ENCODE data around the gene MTMR10.

MTMR10 gene

DNA sequence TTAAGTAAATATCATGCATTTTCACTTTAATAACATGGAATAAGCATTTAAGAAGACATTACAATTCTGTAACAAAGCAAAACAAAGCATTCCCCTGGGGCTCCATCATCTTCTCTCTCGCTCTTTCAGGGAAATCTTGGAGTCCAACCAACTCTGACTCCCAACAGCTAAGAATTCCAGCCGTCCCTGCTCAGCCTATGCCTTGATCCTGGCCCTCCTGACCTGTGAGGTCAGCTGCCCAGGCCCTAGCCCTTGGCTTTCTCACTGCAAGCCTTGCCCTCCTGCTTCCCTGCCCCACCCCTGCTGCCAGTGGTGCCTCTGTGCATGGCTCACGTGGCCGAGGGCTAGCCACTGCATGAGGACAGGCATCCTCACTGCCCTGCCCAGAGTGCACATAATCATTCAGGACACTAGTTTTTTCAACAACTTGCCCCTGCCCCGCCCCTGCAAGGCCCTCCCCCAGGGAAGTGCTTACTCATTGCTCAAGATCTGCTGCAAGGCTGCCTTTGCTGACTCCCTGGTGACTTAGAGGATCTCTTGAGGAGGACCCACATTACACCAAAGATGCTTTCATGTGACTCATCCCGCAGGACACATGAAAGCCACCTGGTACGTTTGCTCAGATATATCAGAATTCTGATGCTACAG is 37.6 kb downstream of the MTMR10 start:
- DNase-seq: no peak

DNA sequence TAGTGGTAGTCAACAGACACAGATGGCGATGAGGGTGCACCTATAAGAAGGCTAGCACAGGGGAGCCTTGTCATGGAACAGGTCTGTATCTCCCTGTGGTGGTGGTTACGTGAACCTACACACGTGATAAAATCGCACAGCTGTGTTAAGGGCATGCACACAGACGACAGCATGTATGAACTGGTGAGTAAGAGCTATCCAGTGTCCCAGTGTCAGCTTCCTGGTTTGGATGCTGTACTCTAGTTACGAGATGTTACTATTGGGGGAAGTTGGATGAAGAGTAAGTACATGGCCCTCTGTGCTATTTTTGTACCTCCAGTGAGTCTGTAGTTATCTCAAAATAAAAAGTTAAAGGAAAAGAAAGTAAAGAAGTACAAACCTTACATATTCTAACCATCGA is 38.2 kb downstream of the MTMR10 start:
- no peak for DNase-seq

DNA sequence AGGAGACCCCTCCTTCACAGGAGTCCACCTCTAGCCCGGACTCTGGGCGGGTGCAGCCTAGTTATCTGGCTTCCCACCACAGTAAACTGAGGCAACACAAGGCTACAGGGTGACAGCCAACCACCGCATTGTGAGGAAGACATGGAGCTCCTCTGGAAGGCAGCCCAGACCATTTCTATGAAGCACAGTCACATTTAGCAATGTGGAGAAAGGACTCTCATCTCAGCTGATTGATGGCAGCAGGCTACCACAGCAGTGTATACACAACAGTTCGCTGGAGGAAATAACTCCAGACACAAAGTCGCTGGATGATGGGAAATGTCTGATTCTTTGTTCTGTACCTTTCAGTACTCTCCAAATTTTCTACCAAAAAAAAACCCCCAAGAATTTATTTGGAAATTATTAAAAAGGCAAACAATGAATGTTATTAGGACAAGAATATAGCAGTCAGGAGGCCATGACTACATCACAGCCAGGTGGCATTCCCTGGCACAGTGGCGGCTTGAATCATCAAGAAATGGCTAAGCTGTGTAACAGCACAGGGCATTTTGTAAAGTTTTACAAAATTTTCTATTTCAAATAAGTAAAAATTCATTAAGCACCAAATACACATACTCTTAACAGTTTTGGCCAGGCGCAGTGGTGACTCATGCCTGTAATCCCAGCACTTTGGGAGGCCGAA is 47.6 kb downstream of the MTMR10 start:
- DNase-seq: no peak

DNA sequence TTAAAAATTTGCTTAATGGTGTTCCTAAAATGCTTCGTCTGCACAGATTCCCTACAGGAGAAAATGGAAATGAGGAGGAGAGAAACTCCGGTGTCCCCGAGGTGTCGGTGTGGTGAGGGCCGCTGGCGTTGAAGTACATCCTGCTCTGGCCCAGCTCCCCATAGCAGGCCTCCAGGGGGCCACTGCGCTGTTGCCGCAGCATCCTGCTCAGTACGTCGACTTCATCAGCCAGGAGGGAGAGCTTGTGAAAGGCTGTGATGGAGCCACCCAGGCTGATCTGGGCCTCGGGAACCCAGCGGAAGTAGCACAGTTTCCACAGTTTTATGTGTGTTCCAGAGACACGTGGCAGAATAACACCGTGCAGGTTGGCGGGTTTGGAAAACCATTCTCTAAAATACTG is 49.9 kb downstream of the MTMR10 start:
- DNase-seq: no peak

DNA sequence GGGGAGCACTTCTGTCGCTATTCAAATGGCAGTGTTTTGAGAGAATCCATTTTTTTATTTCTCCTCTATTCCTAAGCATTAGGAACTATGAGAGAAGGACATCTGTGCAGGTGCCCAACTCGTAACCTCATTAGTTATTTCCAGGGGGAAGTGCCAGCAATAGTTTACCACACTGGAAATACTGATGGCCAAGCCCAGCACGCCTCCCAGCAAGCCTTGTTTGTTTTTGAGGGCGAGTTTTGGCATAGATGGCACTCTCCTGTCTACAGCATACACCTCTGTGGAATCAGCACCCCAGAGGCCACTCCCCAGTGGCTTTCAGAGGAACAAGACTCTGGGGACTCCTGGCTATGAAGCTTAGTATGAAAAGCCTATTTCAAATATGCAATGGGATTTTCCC is 51.1 kb downstream of the MTMR10 start:
- DNase-seq: no peak

DNA sequence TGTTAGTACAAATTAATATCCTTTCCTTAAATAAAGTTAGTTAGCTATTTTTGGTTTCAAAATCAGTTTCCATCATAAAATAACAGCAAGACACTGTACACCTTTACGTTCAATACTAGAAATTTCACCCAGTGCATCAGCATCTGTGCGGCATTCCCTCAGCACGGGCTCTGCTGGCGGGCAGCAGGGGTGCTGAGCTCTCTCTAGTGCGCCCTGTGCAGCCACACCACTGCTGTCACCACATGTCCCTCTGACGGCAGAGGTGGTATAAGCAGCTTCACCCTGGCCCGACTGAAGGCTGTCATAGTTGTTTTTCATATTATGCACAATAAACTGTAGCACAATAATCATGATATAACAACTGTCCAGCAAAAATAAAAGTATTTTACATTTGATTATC is 52.3 kb downstream of the MTMR10 start:
- DNase-seq: no peak

DNA sequence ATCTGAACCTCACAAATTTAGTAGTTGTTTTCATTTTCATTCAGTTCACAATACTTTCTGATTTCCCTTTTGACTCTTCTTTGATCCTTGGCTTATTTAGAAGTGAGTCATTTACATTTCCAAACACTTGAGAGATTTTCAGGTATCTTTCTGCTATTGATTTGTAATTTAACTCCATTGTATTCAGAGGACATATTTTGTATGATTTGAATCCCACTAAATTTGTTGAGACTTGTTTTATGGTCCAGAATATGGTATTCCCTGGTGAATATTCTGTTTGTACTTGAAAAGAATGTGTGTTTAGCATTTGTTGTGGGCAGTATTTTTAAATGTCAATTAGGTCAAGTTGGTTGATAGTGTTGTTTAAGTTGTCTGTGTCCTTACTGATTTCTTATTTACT is 58.1 kb downstream of the MTMR10 start:
- DNase-seq: no peak

DNA sequence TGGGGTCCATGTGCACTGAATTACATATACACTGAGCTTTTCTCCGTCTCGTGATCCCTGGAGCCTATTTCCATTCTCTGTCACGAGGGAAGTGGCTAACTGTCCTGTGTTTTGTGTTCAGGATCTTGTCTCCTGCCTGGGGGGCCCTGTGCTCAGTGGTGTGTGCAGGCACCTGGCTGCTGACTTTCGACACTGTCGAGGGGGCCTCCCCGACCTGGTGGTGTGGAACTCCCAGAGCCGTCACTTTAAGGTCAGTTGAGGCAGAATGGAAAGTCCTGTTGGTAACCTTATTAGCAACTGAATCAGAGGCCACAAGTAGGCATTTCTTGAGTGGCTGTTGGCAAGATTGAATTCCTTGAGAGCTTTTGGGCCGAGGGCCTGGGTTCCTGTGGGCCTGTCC is 61.0 kb downstream of the MTMR10 start:
- DNase-seq: no peak

DNA sequence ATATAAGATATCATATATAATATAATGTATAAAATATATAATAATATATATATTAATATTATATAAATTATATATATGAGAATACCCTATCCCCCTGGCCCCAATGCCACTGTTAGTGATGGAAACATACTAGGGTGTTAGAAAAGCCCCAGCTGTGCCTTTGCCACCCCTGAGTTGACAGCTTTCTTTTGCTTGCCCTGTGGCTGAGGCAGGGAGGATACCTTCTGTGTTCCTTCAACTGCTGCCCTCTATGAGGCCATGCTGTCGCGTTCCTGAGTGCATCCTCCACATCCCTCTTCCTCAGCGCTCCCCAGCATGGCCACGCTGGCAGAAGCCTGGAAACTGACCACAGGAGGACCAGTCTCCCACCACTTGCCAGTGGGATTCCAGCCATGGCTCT is 61.4 kb downstream of the MTMR10 start:
- no peak for DNase-seq

DNA sequence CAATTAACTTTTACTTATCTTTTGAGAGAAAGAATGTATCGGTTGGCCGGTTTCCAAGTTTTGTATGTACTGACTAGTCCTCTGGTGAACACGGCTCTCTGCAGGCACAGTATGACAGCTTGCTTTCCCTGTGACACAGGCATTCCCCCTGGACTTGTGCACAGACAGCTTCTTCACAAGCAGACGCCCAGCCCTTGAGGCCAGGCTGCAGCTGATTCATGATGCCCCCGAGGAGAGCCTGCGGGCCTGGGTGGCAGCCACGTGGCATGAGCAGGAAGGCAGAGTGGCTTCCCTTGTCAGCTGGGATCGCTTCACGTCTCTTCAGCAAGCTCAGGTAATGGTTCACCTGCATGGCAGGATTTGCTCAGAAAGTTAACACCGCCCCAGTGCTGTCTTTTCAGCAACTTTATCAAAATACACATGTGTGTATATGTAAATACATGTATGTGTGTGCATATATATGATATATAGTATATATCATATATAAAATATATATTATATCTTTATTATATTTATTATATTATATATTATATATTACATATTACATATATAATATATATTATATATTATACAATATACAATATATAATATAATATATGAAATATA is 62.3 kb downstream of the MTMR10 start:
- no peak for DNase-seq

DNA sequence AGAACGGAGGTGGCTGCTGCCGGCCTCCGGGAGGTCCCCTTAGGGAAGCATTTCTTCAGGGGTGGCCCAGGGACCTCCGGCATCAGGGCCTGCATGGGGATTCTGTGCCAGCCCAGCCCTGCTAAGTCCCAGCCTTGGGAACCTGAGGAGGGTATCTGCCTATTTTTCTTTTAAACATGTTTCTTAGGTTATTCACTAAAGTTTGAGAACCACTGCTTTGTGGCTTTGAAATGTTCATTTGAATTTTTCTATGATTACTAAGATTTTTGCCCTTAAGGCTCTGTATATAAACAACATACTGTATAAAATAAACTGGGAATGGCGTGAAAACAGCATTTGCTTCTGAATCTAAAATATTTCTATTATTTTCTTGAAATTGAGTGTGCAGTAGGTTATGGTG is 63.4 kb downstream of the MTMR10 start:
- DNase-seq: no peak

DNA sequence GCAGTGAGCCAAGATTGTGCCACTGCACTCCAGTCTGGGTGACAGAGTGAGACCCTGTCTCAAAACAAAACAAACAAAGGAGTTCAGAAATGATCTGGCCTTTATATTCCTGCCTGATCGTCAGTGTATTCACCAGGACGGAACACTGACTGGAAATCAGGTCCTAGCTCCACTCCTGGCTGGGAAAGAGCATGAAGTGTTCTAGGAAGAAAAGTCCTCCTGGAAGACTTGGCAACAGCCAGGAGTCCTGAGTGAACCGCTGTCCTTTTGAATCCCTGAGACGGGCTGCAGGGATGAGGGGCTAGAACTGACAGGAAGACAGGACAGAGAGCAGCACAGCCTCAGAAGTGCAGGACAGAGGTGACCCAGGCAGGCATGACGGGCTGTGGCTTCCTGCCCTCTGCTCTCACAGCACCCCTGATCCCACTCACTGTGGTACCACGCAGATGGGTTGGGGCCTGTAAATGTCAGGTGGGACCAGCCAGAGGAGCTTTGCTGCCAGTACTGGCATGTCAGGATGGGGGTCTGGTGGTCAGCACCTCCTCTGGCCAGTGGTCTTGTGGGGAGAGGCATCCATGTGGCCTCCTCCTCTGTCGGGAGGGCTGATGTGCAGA is 64.2 kb downstream of the MTMR10 start:
- DNase-seq: no peak

DNA sequence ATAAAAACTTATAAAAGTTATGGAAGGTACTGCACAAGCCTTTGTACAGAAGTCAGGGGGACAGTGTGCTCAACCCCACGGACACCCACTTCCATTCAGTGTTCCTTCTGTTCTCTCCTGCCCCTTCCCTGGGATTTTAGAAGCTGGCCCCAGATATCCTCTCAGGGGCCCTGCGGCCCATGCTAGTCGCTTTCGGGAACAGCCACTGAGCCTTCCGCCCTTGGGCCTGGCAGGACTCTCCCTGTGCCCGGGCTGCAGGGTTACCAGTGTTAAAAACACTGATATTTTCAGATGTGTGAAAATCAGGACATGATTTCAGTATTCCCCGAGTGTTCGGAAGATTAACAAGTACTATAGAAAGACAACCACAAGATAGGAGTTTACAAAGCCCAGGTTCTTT is 65.3 kb downstream of the MTMR10 start:
- no peak for DNase-seq

DNA sequence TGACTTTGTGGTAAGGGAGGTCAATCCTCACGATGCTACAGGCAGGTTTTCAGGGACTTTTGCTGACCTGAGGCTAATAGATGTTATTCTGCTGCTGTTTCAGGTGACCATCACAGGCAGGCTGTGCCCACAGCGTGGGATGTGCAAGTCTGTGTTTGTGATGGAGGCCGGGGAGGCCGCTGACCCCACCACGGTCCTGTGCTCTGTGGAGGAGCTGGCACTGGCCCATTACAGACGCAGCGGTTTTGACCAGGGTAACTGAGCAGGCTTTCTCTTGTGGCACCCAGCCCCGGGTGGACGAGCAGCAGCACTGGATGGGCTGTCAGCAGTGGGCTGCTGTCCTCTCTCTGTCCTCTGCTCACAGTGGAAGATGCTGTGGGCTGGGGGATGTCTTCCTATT is 65.7 kb downstream of the MTMR10 start:
- DNase-seq: no peak

DNA sequence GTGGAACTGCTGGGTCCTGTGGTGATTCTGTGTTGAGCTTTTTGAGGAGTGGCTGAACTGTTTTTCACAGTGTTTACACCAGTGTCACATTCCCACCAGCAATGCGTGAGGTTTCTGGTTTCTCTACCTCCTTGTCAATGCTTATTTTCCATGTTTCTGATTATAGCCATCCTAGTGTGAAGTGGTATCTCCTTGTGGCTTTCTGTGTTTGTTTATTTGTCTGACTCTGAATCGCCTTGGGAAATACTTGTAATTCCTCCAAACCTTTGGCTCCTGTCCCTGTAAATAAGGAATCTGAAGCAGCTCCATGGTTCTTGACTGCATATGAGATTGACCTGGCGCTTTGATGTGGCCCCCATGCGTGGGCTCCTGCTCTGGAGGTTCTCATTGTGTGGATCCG is 67.1 kb downstream of the MTMR10 start:
- DNase-seq: no peak

DNA sequence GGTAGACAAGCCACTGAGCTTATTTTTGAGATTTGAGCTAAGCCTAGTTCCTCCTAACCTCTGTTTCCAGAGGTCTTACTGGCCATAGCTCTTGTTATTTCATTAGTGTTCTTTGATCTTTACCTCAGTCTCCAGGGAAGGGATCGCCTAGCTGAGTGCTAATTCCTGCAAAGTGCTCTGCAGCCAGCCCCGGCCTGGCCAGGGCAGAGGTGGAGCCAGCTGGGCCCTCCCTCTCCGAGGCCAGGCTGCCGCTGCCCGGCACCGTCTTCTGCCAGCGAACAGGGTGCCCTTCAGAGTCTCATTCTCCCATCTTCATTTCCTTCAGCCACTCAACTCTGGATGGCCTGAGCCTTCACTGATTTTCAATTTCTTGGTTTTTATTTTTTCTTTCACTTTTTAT is 68.0 kb downstream of the MTMR10 start:
- DNase-seq: no peak

DNA sequence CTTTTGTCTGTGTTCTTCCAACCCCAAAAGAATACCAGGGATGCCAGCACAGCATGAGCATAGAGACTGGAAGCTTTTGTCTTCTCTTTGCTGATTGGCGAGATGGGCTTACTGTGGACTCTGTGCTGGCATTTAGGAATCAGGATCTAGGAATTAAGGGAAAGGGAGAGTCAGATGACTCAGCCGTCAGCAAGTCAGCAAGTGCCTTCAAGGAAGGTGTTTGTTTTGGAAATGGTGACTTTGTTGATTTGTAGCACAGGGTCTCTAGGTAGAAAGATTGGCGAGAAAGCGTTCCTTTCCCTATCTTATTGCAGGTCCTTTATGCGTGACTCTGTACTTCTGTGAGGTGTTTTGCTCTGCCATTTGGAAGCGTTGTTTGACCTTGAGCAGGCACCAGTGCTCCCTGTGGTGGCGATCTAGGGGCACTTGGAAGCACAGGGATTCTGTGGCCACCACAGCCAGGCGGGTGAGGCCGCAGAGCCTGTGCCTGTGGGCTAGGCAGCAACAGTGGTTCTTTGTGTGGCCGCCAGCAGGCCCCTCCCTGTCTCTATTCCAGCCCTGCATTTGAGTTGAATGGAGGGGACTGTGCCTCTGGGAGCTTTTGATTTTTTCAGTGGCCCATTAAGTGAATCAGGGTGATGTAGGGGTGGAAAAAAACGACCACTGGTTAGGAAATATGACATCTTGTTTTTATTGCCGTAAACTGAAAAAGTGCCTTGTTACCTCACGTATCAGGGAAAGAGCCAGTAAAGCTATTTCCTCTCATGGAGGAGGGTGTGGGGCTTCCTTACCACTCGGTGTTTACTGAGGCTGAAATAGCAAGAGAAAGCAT is 68.7 kb downstream of the MTMR10 start:
- no peak for DNase-seq

DNA sequence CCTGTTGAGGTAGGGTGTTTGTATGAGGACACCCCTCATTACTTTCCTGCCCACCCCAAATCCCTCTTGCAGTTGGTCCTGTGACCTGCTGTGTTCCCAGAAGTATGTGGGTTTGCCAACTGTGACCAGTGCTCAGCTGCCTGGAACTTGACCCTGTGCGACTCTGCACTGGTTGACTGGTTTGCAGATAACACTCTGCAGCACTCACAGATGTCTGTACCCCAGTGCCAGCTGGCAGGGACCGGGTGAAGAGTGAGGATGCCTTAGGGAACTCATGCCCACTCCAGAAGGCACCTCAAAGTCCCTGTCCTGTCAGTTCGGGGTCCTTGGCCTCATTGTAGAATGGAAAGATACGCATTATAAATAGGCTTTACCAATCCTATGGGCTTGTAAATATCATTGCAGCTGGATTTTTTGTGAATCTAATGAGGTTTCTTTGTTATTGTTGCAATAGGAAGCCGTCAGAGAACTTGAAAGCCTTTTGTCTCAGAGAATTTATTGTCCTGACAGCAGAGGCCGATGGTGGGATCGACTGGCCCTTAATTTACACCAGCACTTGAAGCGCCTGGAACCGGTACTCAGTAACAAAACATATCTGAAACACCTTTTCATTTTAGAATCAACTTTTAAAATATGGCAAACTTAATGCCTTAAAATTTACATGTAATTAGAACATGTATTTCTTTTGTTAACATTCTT is 69.5 kb downstream of the MTMR10 start:
- DNase-seq: no peak

DNA sequence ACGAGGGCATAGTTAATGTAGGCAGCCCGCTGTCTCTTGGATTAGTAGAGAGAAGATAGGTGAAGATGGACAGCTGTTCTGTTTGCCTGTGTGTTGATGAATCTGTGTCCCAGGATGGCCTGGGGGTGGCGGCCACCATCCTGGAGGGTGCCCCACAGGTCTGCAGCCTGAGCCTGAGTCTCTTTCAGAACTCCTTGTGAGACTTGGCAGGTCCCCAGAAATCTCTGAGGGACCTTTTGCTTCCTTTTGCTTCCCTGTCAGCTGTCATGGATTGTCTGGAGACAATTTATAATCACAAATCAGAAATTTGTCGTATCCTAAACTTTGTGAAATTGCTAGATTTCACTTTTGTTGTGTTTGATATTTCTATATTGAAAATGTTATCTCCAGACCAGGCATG is 70.3 kb downstream of the MTMR10 start:
- DNase-seq: no peak

DNA sequence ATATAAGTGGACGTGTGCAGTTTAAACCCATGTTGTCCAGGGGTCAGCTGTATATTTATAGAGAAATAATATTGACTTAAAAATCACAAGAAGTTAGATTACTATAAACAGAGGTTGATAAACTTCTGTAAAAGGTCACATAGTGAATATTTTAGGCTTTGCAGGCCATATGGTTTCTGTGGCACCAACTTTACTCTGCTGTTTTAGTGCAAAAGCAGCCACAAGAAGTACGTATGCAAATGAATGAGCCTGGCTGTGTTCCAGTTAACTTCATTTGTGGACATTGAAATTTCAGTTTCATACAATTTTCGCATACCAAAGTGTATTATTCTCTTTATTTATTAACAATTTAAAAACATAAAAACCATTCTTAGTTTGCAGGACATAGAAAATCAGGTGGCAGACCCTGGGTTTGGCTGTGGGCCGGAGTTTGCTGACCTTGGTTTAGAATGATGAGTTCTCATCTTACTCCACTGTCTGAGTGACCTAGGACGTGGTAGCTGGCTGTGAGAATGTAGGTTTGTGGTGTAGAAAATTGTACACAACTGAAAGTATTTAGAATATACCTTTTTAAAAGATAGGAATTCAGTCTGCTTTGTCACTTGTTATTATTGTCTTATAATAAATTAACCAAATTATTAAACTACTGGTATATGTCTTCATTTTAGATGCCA is 71.4 kb downstream of the MTMR10 start:
- no peak for DNase-seq

DNA sequence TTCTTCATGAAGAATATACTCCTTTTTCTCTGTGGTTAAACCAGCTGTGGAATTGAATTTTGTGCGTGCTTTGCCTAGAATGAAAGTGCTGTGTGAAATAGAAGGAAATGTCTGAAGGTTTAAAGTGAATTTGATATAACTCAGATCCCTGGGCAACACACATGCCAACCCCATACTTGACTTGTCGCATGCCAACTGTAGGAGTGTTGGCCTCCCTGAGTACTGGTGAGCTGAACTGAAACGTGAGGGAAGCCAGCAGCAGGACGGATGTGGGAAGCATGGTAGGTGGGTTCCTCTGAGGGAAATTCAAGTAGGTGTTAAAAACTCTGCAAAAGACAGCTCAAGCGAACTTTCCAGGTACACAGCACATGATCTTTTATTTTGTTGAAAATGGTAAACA is 73.1 kb downstream of the MTMR10 start:
- DNase-seq: no peak

DNA sequence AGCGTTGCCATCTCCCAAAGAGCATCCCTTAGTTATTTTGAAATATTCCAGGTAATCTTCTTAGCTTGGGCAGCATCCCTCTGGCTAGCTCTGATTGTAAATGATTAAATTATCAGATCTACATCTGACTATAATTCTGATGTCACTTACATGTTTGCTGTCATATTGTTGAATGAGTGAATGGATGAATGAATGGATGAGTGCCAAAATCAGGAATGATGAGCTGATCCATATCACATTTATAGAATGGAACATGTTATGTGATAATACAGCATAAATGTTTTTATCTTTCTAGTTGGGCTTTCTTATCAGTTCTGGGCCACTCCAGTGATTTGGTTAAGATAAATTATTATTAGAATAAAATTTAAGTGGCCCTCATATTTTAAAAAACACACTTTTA is 73.8 kb downstream of the MTMR10 start:
- DNase-seq: no peak

Data from CD4-positive, alpha-beta T cell treated with Interferon alpha-2 for 1 hour (primary cell).